GM12875 (cell line): Measurements from ENCODE around the gene MTHFD2L.

Experiments used
- H3K4me3 ChIP-seq: one replicate; pipeline ENCODE4 v1.5.1; 2011; ENCODE audit warnings: low read depth, low read length, control low read depth
- TF ChIP-seq, protein P1 (sequence below): IDR thresholded peaks from 2 replicates; pipeline ENCODE4 v1.5.1; 2011; ENCODE audit warnings: low read depth, mild to moderate bottlenecking, control low read depth, inconsistent platforms, low read length, moderate library complexity, borderline replicate concordance; ENCODE audit not compliant: insufficient read depth

MTHFD2L gene

GRCh38 chr4:74111990-74112389 lies 45.9 kb upstream of the MTHFD2L start:
- TF ChIP-seq, protein P1, sequence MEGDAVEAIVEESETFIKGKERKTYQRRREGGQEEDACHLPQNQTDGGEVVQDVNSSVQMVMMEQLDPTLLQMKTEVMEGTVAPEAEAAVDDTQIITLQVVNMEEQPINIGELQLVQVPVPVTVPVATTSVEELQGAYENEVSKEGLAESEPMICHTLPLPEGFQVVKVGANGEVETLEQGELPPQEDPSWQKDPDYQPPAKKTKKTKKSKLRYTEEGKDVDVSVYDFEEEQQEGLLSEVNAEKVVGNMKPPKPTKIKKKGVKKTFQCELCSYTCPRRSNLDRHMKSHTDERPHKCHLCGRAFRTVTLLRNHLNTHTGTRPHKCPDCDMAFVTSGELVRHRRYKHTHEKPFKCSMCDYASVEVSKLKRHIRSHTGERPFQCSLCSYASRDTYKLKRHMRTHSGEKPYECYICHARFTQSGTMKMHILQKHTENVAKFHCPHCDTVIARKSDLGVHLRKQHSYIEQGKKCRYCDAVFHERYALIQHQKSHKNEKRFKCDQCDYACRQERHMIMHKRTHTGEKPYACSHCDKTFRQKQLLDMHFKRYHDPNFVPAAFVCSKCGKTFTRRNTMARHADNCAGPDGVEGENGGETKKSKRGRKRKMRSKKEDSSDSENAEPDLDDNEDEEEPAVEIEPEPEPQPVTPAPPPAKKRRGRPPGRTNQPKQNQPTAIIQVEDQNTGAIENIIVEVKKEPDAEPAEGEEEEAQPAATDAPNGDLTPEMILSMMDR: no peak
- no peak overlapping the region for H3K4me3 ChIP-seq

DNA sequence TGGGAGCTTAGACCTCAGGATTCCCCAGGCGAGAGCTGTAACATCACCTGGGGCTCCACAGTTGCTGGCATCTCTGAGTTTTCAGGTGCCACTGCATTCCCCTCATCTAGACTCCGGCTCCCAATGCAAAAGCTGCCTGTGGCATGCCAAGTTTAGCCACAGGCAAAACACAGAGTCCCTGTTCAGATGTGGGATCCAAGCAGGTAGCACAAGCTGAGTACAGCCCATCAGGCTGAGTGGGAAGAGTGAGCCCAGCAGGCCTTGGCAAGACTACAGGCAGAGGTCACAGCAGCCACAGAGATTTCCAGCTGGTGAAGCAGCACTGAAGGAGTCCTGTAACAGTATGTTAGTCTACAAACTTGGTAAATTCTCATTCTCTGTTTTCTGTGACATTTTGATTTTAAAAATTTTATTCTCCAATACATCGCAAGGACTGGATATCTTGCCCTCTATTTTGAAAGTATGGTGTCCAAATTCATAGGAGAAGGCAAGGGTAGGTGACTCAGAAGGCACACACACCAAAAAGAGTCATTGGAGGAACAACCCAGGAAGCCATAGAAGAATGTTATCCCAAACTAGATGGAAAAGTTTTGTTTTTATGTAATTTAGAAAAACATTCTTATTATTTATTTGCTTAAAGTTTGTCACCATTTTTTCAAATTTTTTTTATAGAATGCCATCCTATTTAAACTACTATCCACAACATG lies 45.4 kb upstream of the MTHFD2L start:
- TF ChIP-seq, protein P1: no peak
- H3K4me3 ChIP-seq: no peak overlapping the region

DNA sequence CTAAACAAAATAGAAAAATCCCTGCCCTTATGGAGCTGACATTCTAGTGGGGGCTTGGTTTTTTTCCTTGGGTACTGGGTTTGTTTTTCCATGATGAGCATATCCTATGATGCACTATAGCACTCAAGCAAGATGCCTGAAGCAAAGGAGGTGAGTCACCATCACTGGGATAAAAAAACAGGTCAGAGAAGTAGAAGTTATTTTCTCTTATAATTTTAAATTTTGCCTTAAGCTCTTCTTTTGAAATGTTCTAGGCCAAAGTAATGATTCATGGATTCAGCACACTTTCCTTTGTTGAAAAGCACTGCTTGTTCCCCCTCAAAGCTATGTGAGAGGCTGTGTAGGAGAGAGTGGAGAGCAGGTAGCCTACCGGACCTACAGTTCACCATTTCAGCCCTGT lies 43.7 kb upstream of the MTHFD2L start:
- TF ChIP-seq, protein P1: no peak
- no peak overlapping the region for H3K4me3 ChIP-seq

DNA sequence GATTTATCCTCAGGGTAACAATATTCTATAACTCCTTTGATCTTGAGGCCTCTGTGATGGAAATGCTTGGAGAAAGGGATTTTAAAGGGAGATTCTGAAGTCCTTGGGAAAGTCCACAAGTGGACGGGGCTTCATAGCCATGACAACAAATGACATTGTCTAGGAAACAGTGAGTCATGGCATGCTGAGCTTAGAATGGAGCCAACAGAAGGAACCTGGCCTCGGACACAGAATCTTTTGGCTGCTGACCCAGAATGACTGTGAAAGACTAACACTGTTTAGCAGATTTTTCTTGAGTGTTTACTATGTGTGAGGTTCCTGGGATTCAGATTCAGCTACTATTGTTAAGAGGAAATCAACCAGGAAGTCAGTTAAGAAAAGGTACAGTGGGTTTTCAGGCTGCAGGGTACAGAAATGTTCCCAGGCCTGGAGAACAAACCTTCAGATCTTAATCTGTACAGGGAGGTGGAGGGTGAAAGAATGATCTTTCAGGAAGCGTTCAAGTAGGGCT lies 40.8 kb upstream of the MTHFD2L start:
- TF ChIP-seq, protein P1: no peak
- no peak overlapping the region for H3K4me3 ChIP-seq

DNA sequence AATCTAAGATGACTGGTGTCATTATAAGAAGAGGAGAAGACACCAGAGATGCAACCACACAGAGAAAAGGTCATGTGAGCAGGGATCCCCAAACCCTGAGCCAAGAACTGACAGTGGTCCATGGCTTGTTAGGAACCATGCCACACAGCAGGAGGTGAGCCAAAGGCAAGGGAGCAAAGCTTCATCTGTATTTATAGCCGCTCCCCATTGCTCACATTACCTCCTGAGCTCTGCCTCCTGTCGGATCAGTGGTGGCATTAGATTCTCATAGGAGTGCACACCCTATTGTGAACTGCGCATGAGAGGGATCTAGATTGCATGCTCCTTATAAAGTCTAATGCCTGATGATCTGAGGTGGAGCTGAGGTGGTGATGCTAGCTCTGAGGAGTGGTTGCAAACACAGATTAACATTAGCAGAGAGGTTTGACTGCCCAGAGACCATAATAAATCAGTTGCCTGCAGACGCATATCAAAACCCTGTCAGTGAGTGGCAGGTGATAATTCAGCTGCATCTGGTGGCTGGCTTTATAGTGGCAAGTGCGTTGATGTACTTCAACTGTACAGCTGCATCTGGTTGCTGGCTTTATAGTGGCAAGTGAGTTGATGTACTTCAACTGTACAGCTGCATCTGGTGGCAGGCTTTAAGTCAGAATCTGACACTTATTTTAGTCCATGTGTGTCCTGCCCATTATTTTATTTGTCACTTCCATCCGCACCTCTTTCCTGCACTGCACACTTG lies 39.1 kb upstream of the MTHFD2L start:
- no peak overlapping the region for H3K4me3 ChIP-seq
- TF ChIP-seq, protein P1: no peak

GRCh38 chr4:74120086-74120485 lies 37.8 kb upstream of the MTHFD2L start:
- TF ChIP-seq, protein P1: no peak
- H3K4me3 ChIP-seq: no peak overlapping the region
